Esophagus muscularis mucosa (tissue), 4 donors: Measurements from ENCODE around the gene TUBA3E. TPM values are rescaled to one million over a fixed set of nuclear protein-coding genes. Genes with fewer than 3 reads are reported as not detected.
"Not testable (repeated sequence)": the region's sequence is repeated elsewhere in the genome, so short reads cannot be mapped to it uniquely, and the experiment has no call there.

ENCODE experiments used
- DNase-seq: peaks from one replicate; pipeline ENCODE4 v3.0.0-alpha.2; 2017; ENCODE audit errors: extremely low spot score
- H3K27ac ChIP-seq, 4 donors: fragments of 200-600 bp; sonication (generic); replicated peaks in 1 of 4; 1 replicate in 3 of 4; 2 replicates in 1 of 4; pipeline ENCODE4 v1.5.1; 2016 to 2019; ENCODE audit warnings: mild to moderate bottlenecking in 1 of 4
- H3K27me3 ChIP-seq, 4 donors: fragments of 200-600 bp; sonication (generic); one replicate each; pipeline versions ENCODE4 v1.5.1 to v1.6.0; 2016 to 2019
- H3K36me3 ChIP-seq, 4 donors: fragments of 200-600 bp; sonication (generic); one replicate each; pipeline ENCODE4 v1.5.1; 2016 to 2019
- H3K4me1 ChIP-seq, 4 donors: fragments of 200-600 bp; sonication (generic); one replicate each; pipeline ENCODE4 v1.5.1; 2016 to 2019
- H3K4me3 ChIP-seq, 4 donors: fragments of 200-600 bp; sonication (generic); 1 replicate in 2 of 4; 2 replicates in 2 of 4; pipeline ENCODE4 v1.5.1; 2016 to 2019; ENCODE audit warnings: mild to moderate bottlenecking in 4 of 4, moderate library complexity in 1 of 4
- H3K9me3 ChIP-seq, 4 donors: fragments of 200-600 bp; sonication (generic); 1 replicate in 3 of 4; 2 replicates in 1 of 4; pipeline ENCODE4 v1.5.1; 2016 to 2019
- CTCF ChIP-seq, 3 experiments: fragments of 200-600 bp in 2 of 3; fragments of 450-650 bp in 1 of 3; sonication (generic) in 2 of 3; IDR thresholded peaks; one replicate each; pipeline ENCODE4 v1.5.1; 2017 to 2019; ENCODE audit warnings: antibody characterized with exemption in 3 of 3, mild to moderate bottlenecking in 2 of 3, moderate library complexity in 1 of 3
- EP300 ChIP-seq: sonication (generic); formaldehyde crosslinking; IDR thresholded peaks from one replicate; pipeline ENCODE4 v1.6.1; 2017; ENCODE audit warnings: antibody characterized with exemption
- POLR2A ChIP-seq: fragments of 450-650 bp; IDR thresholded peaks from one replicate; pipeline ENCODE4 v1.6.1; 2017; ENCODE audit warnings: antibody characterized with exemption, moderate library complexity, mild to moderate bottlenecking, low read depth
- POLR2AphosphoS5 ChIP-seq, 2 donors: sonication (generic); formaldehyde crosslinking; IDR thresholded peaks; one replicate each; pipeline ENCODE4 v1.6.1; 2017; ENCODE audit warnings: antibody characterized with exemption in 2 of 2
- WGBS: methylation state at CpG from one replicate; pipeline ENCODE4 v1.1.5; 2018; 5-methylcytosine and 5-hydroxymethylcytosine counted together
- intact Hi-C: fragments of 100-400 bp; cut with DNase I; formaldehyde crosslinking; loops from one replicate; pipeline ENCODE4 v1.15.1; 2023
- total RNA-seq, 4 donors: library from RNA; depleted of rRNA; stranded (reverse); fragments of >200 nt; gene quantifications; one replicate each; pipeline versions ENCODE4 v1.1.0 to v1.2.1, GENCODE V29; 2016

The TUBA3E gene
- total RNA-seq, 4 donors from 2014 or later, result not detected

- H3K27me3 ChIP-seq, intact Hi-C loops, H3K4me3 ChIP-seq, H3K9me3 ChIP-seq, DNase-seq, H3K27ac ChIP-seq: not testable (repeated sequence)
- Histone ChIP-seq H3K4me1 (peaks cover 9 to 14% (median 11%) of the 10 kb centered on the region in 4 donors), H3K36me3 (peaks cover 0 to 32% (median 14%) of the 10 kb centered on the region in 4 donors)
- 88% methylated on average over 14 of the region's 17 CpGs for WGBS
Measured at GRCh38 chr2:130187859-130188792, 10.1 kb downstream of the TUBA3E start.

- Histone ChIP-seq H3K27ac (no peak overlapping the region), H3K9me3 (no peaks in the 10 kb centered on the region), H3K27me3 (no peaks in the 10 kb centered on the region), H3K4me3 (no peak overlapping the region), H3K4me1 (peaks cover 12 to 19% (median 15%) of the 10 kb centered on the region in 4 donors), H3K36me3 (peaks cover 0 to 32% (median 14%) of the 10 kb centered on the region in 4 donors)
- intact Hi-C loops, result no loop called here
- TF ChIP-seq POLR2AphosphoS5 (IDR thresholded peaks at IDR 0.05) (no peak), EP300 (no peak), CTCF (IDR thresholded peaks at IDR 0.05) (no peak), POLR2A (no peak)
- 79% methylated on average over 4 of the region's 8 CpGs for WGBS
- no peak for DNase-seq
Measured at GRCh38 chr2:130187268-130187667, 11.0 kb downstream of the TUBA3E start.

GRCh38 chr2:130186391-130186790 is 11.8 kb downstream of the TUBA3E start:
- intact Hi-C loops, result no loop called here
- DNase-seq, result no peak
- TF ChIP-seq EP300 (no peak), POLR2AphosphoS5 (IDR thresholded peaks at IDR 0.05) (no peak)
- WGBS, result 84% methylated on average over 5 of the region's 5 CpGs
- Histone ChIP-seq H3K27ac (no peak overlapping the region), H3K4me3 (no peak overlapping the region), H3K36me3 (peaks cover 0 to 26% (median 11%) of the 10 kb centered on the region in 4 donors), H3K9me3 (no peaks in the 10 kb centered on the region), H3K4me1 (peaks cover 12 to 19% (median 15%) of the 10 kb centered on the region in 4 donors), H3K27me3 (no peaks in the 10 kb centered on the region)

- H3K27me3 ChIP-seq, result no peaks in the 10 kb centered on the region
- TF ChIP-seq CTCF (IDR thresholded peaks at IDR 0.05) (no peak), POLR2AphosphoS5 (IDR thresholded peaks at IDR 0.05) (no peak), POLR2A (no peak), EP300 (no peak)
- H3K4me3 ChIP-seq, result no peak overlapping the region
- intact Hi-C loops, result no loop called here
- WGBS, result 100% methylated on average over 2 of the region's 4 CpGs
- H3K9me3 ChIP-seq, result no peaks in the 10 kb centered on the region
- H3K36me3 ChIP-seq, result peaks cover 0 to 21% (median 6%) of the 10 kb centered on the region in 4 donors
- no peak for DNase-seq
- H3K27ac ChIP-seq, result no peak overlapping the region
- H3K4me1 ChIP-seq, result peaks cover 12 to 20% (median 17%) of the 10 kb centered on the region in 4 donors
Measured at GRCh38 chr2:130185896-130186295, 12.3 kb downstream of the TUBA3E start.

GRCh38 chr2:130185436-130185835 is 12.8 kb downstream of the TUBA3E start:
- H3K4me3 ChIP-seq, result no peak overlapping the region
- no peaks in the 10 kb centered on the region for H3K9me3 ChIP-seq
- DNase-seq, result no peak
- no peak for TF ChIP-seq CTCF (IDR thresholded peaks at IDR 0.05)
- no peak for TF ChIP-seq POLR2AphosphoS5 (IDR thresholded peaks at IDR 0.05)
- TF ChIP-seq EP300, result no peak
- TF ChIP-seq POLR2A, result no peak
- H3K27me3 ChIP-seq, result no peaks in the 10 kb centered on the region
- no peak overlapping the region for H3K27ac ChIP-seq
- intact Hi-C loops, result no loop called here
- peaks cover 0 to 19% (median 4%) of the 10 kb centered on the region in 4 donors for H3K36me3 ChIP-seq
- H3K4me1 ChIP-seq, result peaks cover 15 to 25% (median 21%) of the 10 kb centered on the region in 4 donors
- 75% methylated on average over 10 of the region's 10 CpGs for WGBS
